ENCODE data around the gene TPST2. TPM values are rescaled to one million over a fixed set of nuclear protein-coding genes. Genes with fewer than 3 reads are reported as not detected.
A peak's percentile ranks its signal among the peaks of the same experiment; 100 is the strongest.

Gene TPST2
- total and polyA plus RNA-seq, 9 of the 15 experiments (the other 6 are each of a cell fraction or from before 2014, with no cell fraction given) = 14.2 to 123 (median 60.1) TPM

DNA sequence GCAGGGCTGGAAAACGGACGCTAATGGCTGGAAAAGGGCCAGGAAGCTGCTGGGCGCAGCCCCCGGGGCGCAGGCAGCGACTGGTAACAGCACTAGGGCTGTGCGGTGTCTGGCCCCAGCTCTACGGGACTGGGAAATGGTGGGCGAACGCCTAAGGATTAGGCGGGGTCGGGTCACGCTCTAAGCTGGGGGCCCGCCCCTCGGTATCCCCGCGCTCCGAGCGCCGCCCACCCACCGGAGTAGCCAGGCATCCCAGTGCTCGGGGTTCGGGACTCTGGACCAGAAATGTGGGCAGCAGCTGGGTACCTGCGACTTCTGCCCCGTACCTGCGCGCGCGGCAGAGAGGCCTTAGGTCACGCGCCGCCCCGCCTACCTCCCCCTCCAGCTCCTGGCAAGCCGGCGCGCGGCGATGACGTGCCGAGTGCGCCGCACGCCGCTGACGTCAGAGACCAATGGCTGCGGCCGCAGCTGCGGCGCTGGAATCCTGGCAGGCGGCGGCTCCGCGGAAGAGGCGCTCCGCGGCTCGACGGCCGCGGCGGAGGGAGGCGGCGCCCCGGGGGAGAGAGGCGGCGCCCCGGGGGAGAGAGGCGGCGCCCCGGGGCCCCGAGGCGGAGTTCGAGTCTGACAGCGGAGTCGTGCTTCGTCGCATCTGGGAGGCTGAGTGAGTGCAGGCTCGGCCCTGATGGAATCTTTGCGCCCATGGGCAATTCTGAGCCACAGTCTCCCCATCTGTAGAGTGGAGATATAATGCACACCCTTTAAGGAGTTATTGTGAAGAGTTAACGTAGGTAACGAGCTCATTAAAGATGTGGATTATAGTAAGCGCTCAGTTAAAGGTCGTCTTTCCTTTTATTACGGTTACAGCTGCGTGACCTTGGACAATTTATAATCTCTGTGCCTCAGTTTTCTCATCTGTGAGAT, 106.2 kb downstream of the TPST2 start, which contains the start of the genes HPS4 and SRRD (continued):
- TF ChIP-seq, protein P1, sequence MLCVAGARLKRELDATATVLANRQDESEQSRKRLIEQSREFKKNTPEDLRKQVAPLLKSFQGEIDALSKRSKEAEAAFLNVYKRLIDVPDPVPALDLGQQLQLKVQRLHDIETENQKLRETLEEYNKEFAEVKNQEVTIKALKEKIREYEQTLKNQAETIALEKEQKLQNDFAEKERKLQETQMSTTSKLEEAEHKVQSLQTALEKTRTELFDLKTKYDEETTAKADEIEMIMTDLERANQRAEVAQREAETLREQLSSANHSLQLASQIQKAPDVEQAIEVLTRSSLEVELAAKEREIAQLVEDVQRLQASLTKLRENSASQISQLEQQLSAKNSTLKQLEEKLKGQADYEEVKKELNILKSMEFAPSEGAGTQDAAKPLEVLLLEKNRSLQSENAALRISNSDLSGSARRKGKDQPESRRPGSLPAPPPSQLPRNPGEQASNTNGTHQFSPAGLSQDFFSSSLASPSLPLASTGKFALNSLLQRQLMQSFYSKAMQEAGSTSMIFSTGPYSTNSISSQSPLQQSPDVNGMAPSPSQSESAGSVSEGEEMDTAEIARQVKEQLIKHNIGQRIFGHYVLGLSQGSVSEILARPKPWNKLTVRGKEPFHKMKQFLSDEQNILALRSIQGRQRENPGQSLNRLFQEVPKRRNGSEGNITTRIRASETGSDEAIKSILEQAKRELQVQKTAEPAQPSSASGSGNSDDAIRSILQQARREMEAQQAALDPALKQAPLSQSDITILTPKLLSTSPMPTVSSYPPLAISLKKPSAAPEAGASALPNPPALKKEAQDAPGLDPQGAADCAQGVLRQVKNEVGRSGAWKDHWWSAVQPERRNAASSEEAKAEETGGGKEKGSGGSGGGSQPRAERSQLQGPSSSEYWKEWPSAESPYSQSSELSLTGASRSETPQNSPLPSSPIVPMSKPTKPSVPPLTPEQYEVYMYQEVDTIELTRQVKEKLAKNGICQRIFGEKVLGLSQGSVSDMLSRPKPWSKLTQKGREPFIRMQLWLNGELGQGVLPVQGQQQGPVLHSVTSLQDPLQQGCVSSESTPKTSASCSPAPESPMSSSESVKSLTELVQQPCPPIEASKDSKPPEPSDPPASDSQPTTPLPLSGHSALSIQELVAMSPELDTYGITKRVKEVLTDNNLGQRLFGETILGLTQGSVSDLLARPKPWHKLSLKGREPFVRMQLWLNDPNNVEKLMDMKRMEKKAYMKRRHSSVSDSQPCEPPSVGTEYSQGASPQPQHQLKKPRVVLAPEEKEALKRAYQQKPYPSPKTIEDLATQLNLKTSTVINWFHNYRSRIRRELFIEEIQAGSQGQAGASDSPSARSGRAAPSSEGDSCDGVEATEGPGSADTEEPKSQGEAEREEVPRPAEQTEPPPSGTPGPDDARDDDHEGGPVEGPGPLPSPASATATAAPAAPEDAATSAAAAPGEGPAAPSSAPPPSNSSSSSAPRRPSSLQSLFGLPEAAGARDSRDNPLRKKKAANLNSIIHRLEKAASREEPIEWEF (CRISPR knock-in tag; IDR thresholded peaks at IDR 0.05) = no peak
- TF ChIP-seq SREBF1 (IDR thresholded peaks at IDR 0.05; ENCODE audit: borderline replicate concordance, low read depth, low read length) (no peak), HOMEZ (CRISPR knock-in tag; IDR thresholded peaks at IDR 0.05) (no peak), ZBTB49 (CRISPR knock-in tag; IDR thresholded peaks at IDR 0.05; ENCODE audit: borderline replicate concordance) (no peak), ZNF764 (CRISPR knock-in tag; IDR thresholded peaks at IDR 0.05; ENCODE audit: low read depth) (no peak), ZNF707 (CRISPR knock-in tag; conservative IDR thresholded peaks at IDR 0.05) (no peak), MAFK (IDR thresholded peaks at IDR 0.05; ENCODE audit: low read length) (no peak), HCFC1 (IDR thresholded peaks at IDR 0.05; ENCODE audit: low read depth, low read length) (peak; percentile 87), POLR3A (IDR thresholded peaks at IDR 0.05; ENCODE audit: borderline replicate concordance, extremely low read depth, insufficient read depth, insufficient read length) (no peak), SMARCB1 (IDR thresholded peaks at IDR 0.05; ENCODE audit: insufficient read length, low read depth) (no peak), KLF16 (IDR thresholded peaks at IDR 0.05) (no peak), RB1 (IDR thresholded peaks at IDR 0.05; ENCODE audit: low read depth) (peak; percentile 90)
- TF ChIP-seq, protein P2, sequence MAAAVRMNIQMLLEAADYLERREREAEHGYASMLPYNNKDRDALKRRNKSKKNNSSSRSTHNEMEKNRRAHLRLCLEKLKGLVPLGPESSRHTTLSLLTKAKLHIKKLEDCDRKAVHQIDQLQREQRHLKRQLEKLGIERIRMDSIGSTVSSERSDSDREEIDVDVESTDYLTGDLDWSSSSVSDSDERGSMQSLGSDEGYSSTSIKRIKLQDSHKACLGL (CRISPR knock-in tag; IDR thresholded peaks at IDR 0.05; ENCODE audit: borderline replicate concordance, poor library complexity, severe bottlenecking) = peak; percentile 75
- TF ChIP-seq, protein P3, sequence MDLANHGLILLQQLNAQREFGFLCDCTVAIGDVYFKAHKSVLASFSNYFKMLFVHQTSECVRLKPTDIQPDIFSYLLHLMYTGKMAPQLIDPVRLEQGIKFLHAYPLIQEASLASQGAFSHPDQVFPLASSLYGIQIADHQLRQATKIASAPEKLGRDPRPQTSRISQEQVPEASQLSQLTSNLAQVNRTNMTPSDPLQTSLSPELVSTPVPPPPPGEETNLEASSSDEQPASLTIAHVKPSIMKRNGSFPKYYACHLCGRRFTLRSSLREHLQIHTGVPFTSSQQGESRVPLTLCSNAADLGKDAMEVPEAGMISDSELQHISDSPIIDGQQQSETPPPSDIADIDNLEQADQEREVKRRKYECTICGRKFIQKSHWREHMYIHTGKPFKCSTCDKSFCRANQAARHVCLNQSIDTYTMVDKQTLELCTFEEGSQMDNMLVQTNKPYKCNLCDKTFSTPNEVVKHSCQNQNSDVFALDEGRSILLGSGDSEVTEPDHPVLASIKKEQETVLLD (IDR thresholded peaks at IDR 0.05) = no peak
